H1 (cell line): Measurements from ENCODE around the gene PRSS50. TPM values are rescaled to one million over a fixed set of nuclear protein-coding genes. Genes with fewer than 3 reads are reported as not detected.

ENCODE experiments used
- CTCF ChIA-PET: fragments of 300-600 bp; sonication (Branson Sonifier 250); formaldehyde crosslinking; loops from one replicate; lab custom pipeline; 2021; ENCODE audit not compliant: partially characterized antibody; lab: Charles Lee
- POLR2A ChIA-PET: fragments of 300-600 bp; sonication (Branson Sonifier 250); formaldehyde crosslinking; loops from one replicate; lab custom pipeline; 2021; ENCODE audit warnings: inconsistent platforms; ENCODE audit not compliant: partially characterized antibody; lab: Charles Lee
- DNase-seq, 2 experiments: peaks; one replicate each; pipeline versions ENCODE4 v3.0.0 to v3.0.0-alpha.2; 2010 to 2022; ENCODE audit warnings: low spot score in 2 of 2, low read depth in 1 of 2, mixed read lengths in 1 of 2
- FAIRE-seq: peaks from 2 replicates; lab custom pipeline; 2011; peaks lifted over from hg19 to GRCh38; lab: Jason Lieb, UNC
- H2AFZ ChIP-seq: 2 replicates; pipeline ENCODE4 v1.8.1; 2012; ENCODE audit warnings: low read length, inconsistent platforms
- H2AK5ac ChIP-seq: 2 replicates; pipeline ENCODE4 v1.6.1; 2013; ENCODE audit warnings: low read depth, low read length
- H2BK120ac ChIP-seq: replicated peaks from 2 replicates; pipeline ENCODE3; 2013; ENCODE audit warnings: low read depth, low read length, inconsistent platforms
- H2BK12ac ChIP-seq: 2 replicates; pipeline ENCODE4 v1.6.1; 2013; ENCODE audit warnings: low read depth, low read length
- H2BK15ac ChIP-seq: 2 replicates; pipeline ENCODE4 v1.6.1; 2013; ENCODE audit warnings: low read length
- H2BK20ac ChIP-seq: 2 replicates; pipeline ENCODE4 v1.6.1; 2013; ENCODE audit warnings: low read length
- H2BK5ac ChIP-seq: 2 replicates; pipeline ENCODE4 v1.6.1; 2013; ENCODE audit warnings: low read depth, low read length
- H3K14ac ChIP-seq: 2 replicates; pipeline ENCODE4 v1.6.1; 2013; ENCODE audit warnings: inconsistent platforms; ENCODE audit not compliant: insufficient read length
- H3K18ac ChIP-seq: 2 replicates; pipeline ENCODE4 v1.6.1; 2013; ENCODE audit warnings: low read length; ENCODE audit errors: extremely low read depth
- H3K23ac ChIP-seq: 2 replicates; pipeline ENCODE4 v1.6.1; 2013; ENCODE audit warnings: inconsistent platforms; ENCODE audit not compliant: insufficient read length
- H3K23me2 ChIP-seq: 2 replicates; pipeline ENCODE4 v1.6.1; 2013; ENCODE audit warnings: low read depth, low read length
- H3K27ac ChIP-seq: 2 replicates; pipeline ENCODE4 v1.6.1; 2011; ENCODE audit warnings: low read depth, low read length, inconsistent platforms
- H3K27me3 ChIP-seq, 4 experiments: replicated peaks in 1 of 4; 1 replicate in 1 of 4; 2 replicates in 3 of 4; pipeline versions ENCODE4 v1.6.1 to v1.8.1; 2011 to 2013; ENCODE audit warnings: low read length in 3 of 4, mild to moderate bottlenecking in 3 of 4, inconsistent platforms in 2 of 4, mixed read lengths in 2 of 4, moderate library complexity in 1 of 4; ENCODE audit not compliant: control insufficient read depth in 3 of 4, insufficient read depth in 3 of 4; ENCODE audit errors: extremely low read depth in 1 of 4
- H3K36me3 ChIP-seq, 4 experiments: 2 replicates each; pipeline versions ENCODE4 v1.6.1 to v1.8.1; 2011 to 2013; ENCODE audit warnings: mild to moderate bottlenecking in 4 of 4, low read length in 3 of 4, moderate library complexity in 2 of 4, control low read depth in 1 of 4, inconsistent platforms in 1 of 4; ENCODE audit not compliant: insufficient read depth in 4 of 4, control insufficient read depth in 2 of 4
- H3K4ac ChIP-seq: replicated peaks from 2 replicates; pipeline ENCODE3; 2013; ENCODE audit warnings: low read length, low read depth, mixed read lengths, inconsistent platforms; ENCODE audit not compliant: insufficient read length
- H3K4me1 ChIP-seq, 4 experiments: replicated peaks in 1 of 4; 1 replicate in 1 of 4; 2 replicates in 3 of 4; pipeline versions ENCODE4 v1.6.1 to v1.8.1; 2011 to 2013; ENCODE audit warnings: low read length in 3 of 4, inconsistent platforms in 2 of 4, mixed read lengths in 1 of 4; ENCODE audit not compliant: insufficient read depth in 4 of 4, control insufficient read depth in 3 of 4
- H3K4me2 ChIP-seq, 2 experiments: 2 replicates each; pipeline versions ENCODE4 v1.6.1 to v1.8.1; 2011 to 2013; ENCODE audit warnings: low read depth in 2 of 2, low read length in 2 of 2, control low read depth in 1 of 2, inconsistent platforms in 1 of 2, mild to moderate bottlenecking in 1 of 2; ENCODE audit not compliant: insufficient read depth in 1 of 2
- H3K4me3 ChIP-seq, 4 experiments: fragments of 200-600, 300-600 bp in 1 of 4; sonication (generic), shearing (Covaris generic), sonication (Bioruptor Twin) in 1 of 4; 2 replicates each; pipeline versions ENCODE4 v1.5.1 to v1.8.1; 2011 to 2016; ENCODE audit warnings: low read length in 4 of 4, low read depth in 3 of 4, control low read depth in 2 of 4, inconsistent platforms in 2 of 4, mild to moderate bottlenecking in 2 of 4, mixed read lengths in 1 of 4, moderate library complexity in 1 of 4; ENCODE audit not compliant: insufficient read depth in 2 of 4; ENCODE audit errors: extremely low read depth in 1 of 4
- H3K56ac ChIP-seq: replicated peaks from 2 replicates; pipeline ENCODE3; 2013; ENCODE audit warnings: low read depth, mild to moderate bottlenecking, mixed read lengths, low read length, inconsistent platforms; ENCODE audit not compliant: insufficient read length
- H3K79me1 ChIP-seq: 2 replicates; pipeline ENCODE4 v1.6.1; 2013; ENCODE audit warnings: low read depth, low read length, control low read depth
- H3K79me2 ChIP-seq, 2 experiments: 2 replicates each; pipeline versions ENCODE4 v1.6.1 to v1.8.1; 2012 to 2013; ENCODE audit warnings: low read length in 2 of 2, mild to moderate bottlenecking in 2 of 2, inconsistent platforms in 1 of 2; ENCODE audit not compliant: insufficient read depth in 2 of 2, control insufficient read depth in 1 of 2
- H3K9ac ChIP-seq, 4 experiments: replicated peaks in 1 of 4; 1 replicate in 1 of 4; 2 replicates in 3 of 4; pipeline versions ENCODE4 v1.6.1 to v1.8.1; 2011 to 2013; ENCODE audit warnings: low read depth in 3 of 4, low read length in 3 of 4, control low read depth in 2 of 4, mild to moderate bottlenecking in 2 of 4, moderate library complexity in 2 of 4, inconsistent platforms in 1 of 4; ENCODE audit errors: extremely low read depth in 1 of 4
- H3K9me3 ChIP-seq, 2 experiments: 2 replicates each; pipeline versions ENCODE4 v1.6.1 to v1.8.1; 2012 to 2013; ENCODE audit warnings: mild to moderate bottlenecking in 2 of 2, moderate library complexity in 2 of 2, control low read depth in 1 of 2, inconsistent platforms in 1 of 2, low read depth in 1 of 2, low read length in 1 of 2, mixed read lengths in 1 of 2; ENCODE audit not compliant: insufficient read depth in 2 of 2
- H4K20me1 ChIP-seq, 2 experiments: replicated peaks in 1 of 2; 2 replicates each; pipeline versions ENCODE3 to v1.8.1; 2011 to 2013; ENCODE audit warnings: inconsistent platforms in 2 of 2, low read length in 2 of 2, mild to moderate bottlenecking in 1 of 2; ENCODE audit not compliant: insufficient read depth in 2 of 2, control insufficient read depth in 1 of 2
- H4K5ac ChIP-seq: 2 replicates; pipeline ENCODE4 v1.6.1; 2013; ENCODE audit warnings: low read length, low read depth, mixed read lengths, inconsistent platforms; ENCODE audit not compliant: insufficient read length
- H4K8ac ChIP-seq: 2 replicates; pipeline ENCODE4 v1.8.0; 2013; ENCODE audit warnings: mild to moderate bottlenecking, moderate library complexity, low read length, inconsistent platforms; ENCODE audit not compliant: insufficient read depth; ENCODE audit errors: extremely low read depth
- H4K91ac ChIP-seq: replicated peaks from 2 replicates; pipeline ENCODE3; 2013; ENCODE audit warnings: low read length, mixed read lengths, inconsistent platforms; ENCODE audit not compliant: insufficient read length
- CHD1 ChIP-seq: IDR thresholded peaks from 2 replicates; pipeline ENCODE4 v1.6.1; 2012; ENCODE audit warnings: low read depth, low read length, improper control_type of control experiment
- EGR1 ChIP-seq: IDR thresholded peaks from 2 replicates; pipeline ENCODE4 v1.6.1; 2011; ENCODE audit warnings: low read depth, low read length, borderline replicate concordance
- EP300 ChIP-seq, 2 experiments: IDR thresholded peaks; 1 replicate in 1 of 2; 2 replicates in 1 of 2; pipeline ENCODE4 v1.6.1; 2011 to 2012; ENCODE audit warnings: low read depth in 2 of 2, low read length in 2 of 2, mild to moderate bottlenecking in 2 of 2, borderline replicate concordance in 1 of 2, inconsistent platforms in 1 of 2, moderate library complexity in 1 of 2
- HDAC6 ChIP-seq: IDR thresholded peaks from one replicate; pipeline ENCODE4 v1.7.1; 2012; ENCODE audit warnings: low read depth, mild to moderate bottlenecking, inconsistent platforms, low read length, moderate library complexity
- YY1 ChIP-seq: IDR thresholded peaks from 2 replicates; pipeline ENCODE4 v1.6.1; 2011; ENCODE audit warnings: low read depth, mild to moderate bottlenecking, low read length
- WGBS, 2 experiments: shearing (Covaris generic) in 1 of 2; methylation state at CpG; one replicate each; pipeline versions ENCODE4 v1.1.6 to v1.1.7; 2013 to 2015; ENCODE audit warnings: low lambda C conversion rate in 2 of 2, mixed read lengths in 2 of 2, inconsistent platforms in 1 of 2, low coverage in 1 of 2, missing lambda C conversion rate in 1 of 2; ENCODE audit not compliant: insufficient replicate concordance in 2 of 2, insufficient coverage in 1 of 2, insufficient read length in 1 of 2; ENCODE audit errors: extremely low coverage in 1 of 2, missing lambda C conversion rate in 1 of 2; 5-methylcytosine and 5-hydroxymethylcytosine counted together
- long read RNA-seq, 2 experiments: library from RNA in 1 of 2; library from capped mRNA in 1 of 2; stranded (forward); transcript quantifications; one replicate each; pipeline ENCODE4 v2.0.0, GENCODE V29; 2021; ENCODE audit warnings: inconsistent platforms in 1 of 2
- polyA minus RNA-seq, 3 experiments: library from RNA; depleted of rRNA, polyadenylated mRNA; stranded (reverse); fragments of >200 nt; gene quantifications; 1 replicate in 2 of 3; 2 replicates in 1 of 3; pipeline ENCODE4 v1.2.3, GENCODE V29; 2011
- polyA plus RNA-seq, 7 experiments: library from polyadenylated mRNA; depleted of rRNA in 3 of 7; stranded (reverse) in 5 of 7; unstranded in 2 of 7; fragments of >200 nt in 5 of 7; fragments of 200-250 nt in 2 of 7; gene quantifications; 1 replicate in 5 of 7; 2 replicates in 1 of 7; 4 replicates in 1 of 7; pipeline versions ENCODE4 v1.2.1 to v1.2.3, GENCODE V29; 2011 to 2013; ENCODE audit warnings: missing spikeins in 2 of 7, mixed read lengths in 2 of 7
- total RNA-seq: library from RNA; stranded (reverse); fragmentation: NEBNext Ultra II Directional; extraction: Animal tissue kit (Norgen Biotek cat#: 25700); gene quantifications from 2 replicates; pipeline ENCODE4 v1.2.1, GENCODE V29; 2021
- TF ChIP-seq, protein P1 (sequence below): IDR thresholded peaks from 2 replicates; pipeline ENCODE4 v1.6.1; 2012; ENCODE audit warnings: inconsistent platforms

Gene PRSS50, protein sequence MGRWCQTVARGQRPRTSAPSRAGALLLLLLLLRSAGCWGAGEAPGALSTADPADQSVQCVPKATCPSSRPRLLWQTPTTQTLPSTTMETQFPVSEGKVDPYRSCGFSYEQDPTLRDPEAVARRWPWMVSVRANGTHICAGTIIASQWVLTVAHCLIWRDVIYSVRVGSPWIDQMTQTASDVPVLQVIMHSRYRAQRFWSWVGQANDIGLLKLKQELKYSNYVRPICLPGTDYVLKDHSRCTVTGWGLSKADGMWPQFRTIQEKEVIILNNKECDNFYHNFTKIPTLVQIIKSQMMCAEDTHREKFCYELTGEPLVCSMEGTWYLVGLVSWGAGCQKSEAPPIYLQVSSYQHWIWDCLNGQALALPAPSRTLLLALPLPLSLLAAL
- total RNA-seq, result 0.47 and 0.73 TPM in 2 replicates
- polyA plus RNA-seq (2011; rRNA removed), result 0.71 and 1.1 TPM in 2 replicates
- polyA plus RNA-seq (2011; cell fraction: cytosol; rRNA removed), result 1.3 TPM
- polyA plus RNA-seq (2011; cell fraction: nucleus; rRNA removed), result 6.9 TPM
- polyA plus RNA-seq (2012, experiment 1 of 2), result 0.40 to 1.3 TPM (median 0.71 TPM) in 4 replicates
- polyA plus RNA-seq (2012, experiment 2 of 2), result 0.16 TPM
- polyA plus RNA-seq (2013, experiment 1 of 2), result 0.34 TPM
- 0.37 TPM for polyA plus RNA-seq (2013, experiment 2 of 2)
- 0.32 TPM in 1 of 2 replicates, not detected in the other for polyA minus RNA-seq (2011; rRNA and poly(A)+ RNA removed)
- not detected for polyA minus RNA-seq (2011; cell fraction: cytosol; rRNA and poly(A)+ RNA removed)
- 1.7 TPM for polyA minus RNA-seq (2011; cell fraction: nucleus; rRNA and poly(A)+ RNA removed)
- long read RNA-seq, experiment 1, result 0 reads
- long read RNA-seq, experiment 2, result 0 reads

DNA sequence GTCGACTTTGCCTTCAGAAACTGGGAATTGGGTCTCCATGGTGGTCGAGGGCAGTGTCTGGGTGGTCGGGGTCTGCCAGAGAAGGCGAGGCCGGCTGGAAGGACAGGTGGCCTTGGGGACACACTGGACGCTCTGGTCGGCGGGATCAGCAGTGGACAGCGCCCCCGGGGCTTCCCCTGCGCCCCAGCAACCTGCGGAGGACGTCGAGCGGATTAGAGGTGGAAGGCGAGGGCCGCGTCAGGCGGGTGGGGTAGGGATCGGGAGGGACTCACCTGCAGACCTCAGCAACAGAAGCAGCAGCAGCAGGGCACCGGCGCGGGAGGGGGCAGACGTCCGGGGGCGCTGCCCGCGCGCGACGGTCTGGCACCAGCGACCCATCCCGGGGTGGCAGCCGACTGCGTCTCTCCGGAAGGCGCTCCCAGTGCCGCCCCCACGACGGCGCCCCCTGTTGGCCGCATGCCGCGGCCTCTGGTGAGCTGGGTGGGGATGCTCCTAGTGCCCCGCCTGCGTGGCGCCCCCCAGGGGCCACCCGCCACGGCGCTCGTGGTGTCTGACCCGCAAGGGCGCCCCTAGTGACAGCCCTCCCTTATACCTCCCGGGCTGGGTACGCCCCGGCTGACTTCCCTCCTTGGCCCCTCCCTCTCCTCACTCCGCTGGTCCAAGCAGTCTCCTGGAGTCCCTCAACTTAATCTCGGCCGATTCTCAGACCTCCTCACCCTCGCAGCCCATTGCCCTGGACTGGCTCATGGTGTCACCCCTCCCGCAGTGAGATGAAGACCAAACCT is at the start of gene PRSS50:
PRSS50 (minus strand) TSS at position 423 of the 785 bp plus-strand sequence; CDS start at position 378, 45 bp downstream.
- Histone ChIP-seq H3K9me3 (no peaks in the 10 kb centered on the region; a peak in 1 of 4 replicates), H3K79me2 (no peaks in the 10 kb centered on the region), H4K5ac (no peak within 1 kb of the TSS), H2AK5ac (no peak within 1 kb of the TSS), H4K20me1 (no peaks in the 10 kb centered on the region), H2BK15ac (no peak within 1 kb of the TSS), H3K4me2 (no peak within 1 kb of the TSS), H2BK5ac (no peak within 1 kb of the TSS), H3K4me1 (no peaks in the 10 kb centered on the region; a peak in 1 of 7 replicates), H3K23me2 (no peaks in the 10 kb centered on the region), H3K36me3 (no peaks in the 10 kb centered on the region; a peak in 1 of 8 replicates), H4K8ac (no peak within 1 kb of the TSS; the same call in 1 of the 2 replicates), H3K4ac (no peak within 1 kb of the TSS), H3K9ac (no peak within 1 kb of the TSS), H2BK12ac (0 out of 2 replicates have a peak within 1 kb of the TSS, but pooled peaks have one; percentile 50), H2AFZ (no peak within 1 kb of the TSS), H2BK20ac (no peak within 1 kb of the TSS), H3K79me1 (no peaks in the 10 kb centered on the region), H4K91ac (no peak within 1 kb of the TSS), H3K18ac (no peak within 1 kb of the TSS), H3K27ac (no peak within 1 kb of the TSS), H2BK120ac (no peak within 1 kb of the TSS), H3K27me3 (no peaks in the 10 kb centered on the region; a peak in 2 of 7 replicates), H3K23ac (no peak within 1 kb of the TSS), H3K4me3 (no peak within 1 kb of the TSS), H3K56ac (no peak within 1 kb of the TSS), H3K14ac (no peak within 1 kb of the TSS)
- FAIRE-seq, result no peak
- peak in 1 of 2 experiments; percentile 96 for DNase-seq
- POLR2A ChIA-PET, result no interaction called here
- WGBS, 2 experiments, result 87% methylated on average over 51 of the region's 61 CpGs; no CpG with 5 or more reads in 1 of the 2 experiments
- CTCF ChIA-PET, result interaction anchor here (0.7 to 6.4 kb wide), 14 partner anchors 10 to 229 kb away, joined by 3 to 59 read pairs (median 4); no protein-coding TSS in a partner anchor
- TF ChIP-seq CHD1, result no peak
- peak in 1 of 2 experiments; percentile 37; a peak in 1 of 3 replicates for TF ChIP-seq EP300 (IDR thresholded peaks at IDR 0.05; ENCODE audit: borderline replicate concordance in 1 of 2, low read depth in 2 of 2, low read length in 2 of 2)
- TF ChIP-seq, protein P1, sequence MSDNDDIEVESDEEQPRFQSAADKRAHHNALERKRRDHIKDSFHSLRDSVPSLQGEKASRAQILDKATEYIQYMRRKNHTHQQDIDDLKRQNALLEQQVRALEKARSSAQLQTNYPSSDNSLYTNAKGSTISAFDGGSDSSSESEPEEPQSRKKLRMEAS, result no peak
- no peak for TF ChIP-seq HDAC6
- TF ChIP-seq EGR1, result peak; percentile 59; the same call in 1 of the 2 replicates
- no peak for TF ChIP-seq YY1
